Colonic mucosa (tissue), 4 donors: ENCODE measurements around the gene LYPD4. TPM values are rescaled to one million over a fixed set of nuclear protein-coding genes. Genes with fewer than 3 reads are reported as not detected.

Experiments used
- DNase-seq: peaks from one replicate; pipeline ENCODE4 v3.0.0-alpha.2; 2020
- H3K27ac ChIP-seq: fragments of 200-600 bp; one replicate; pipeline ENCODE4 v1.8.0; 2021
- H3K27me3 ChIP-seq: fragments of 200-600 bp; one replicate; pipeline ENCODE4 v1.8.0; 2021
- H3K36me3 ChIP-seq: fragments of 200-600 bp; one replicate; pipeline ENCODE4 v1.8.0; 2021
- H3K4me1 ChIP-seq: fragments of 200-600 bp; one replicate; pipeline ENCODE4 v1.8.0; 2021; ENCODE audit warnings: mild to moderate bottlenecking
- H3K4me3 ChIP-seq: fragments of 200-600 bp; one replicate; pipeline ENCODE4 v1.8.0; 2021
- H3K9ac ChIP-seq, 2 donors: one replicate each; pipeline ENCODE4 v1.7.0; 2013; ENCODE audit warnings: control low read depth in 2 of 2, low read depth in 2 of 2, low read length in 2 of 2
- H3K9me3 ChIP-seq: fragments of 200-600 bp; one replicate; pipeline ENCODE4 v1.8.0; 2021
- CTCF ChIP-seq: fragments of 200-600 bp; IDR thresholded peaks from one replicate; pipeline ENCODE4 v1.8.0; 2022; ENCODE audit warnings: antibody characterized with exemption, mild to moderate bottlenecking
- intact Hi-C: fragments of 100-400 bp; cut with DNase I; formaldehyde crosslinking; loops from one replicate; pipeline ENCODE4 v1.14.1; 2022
- total RNA-seq, 2 donors: library from RNA; stranded (reverse); fragmentation: NEBNext Ultra II Directional in 1 of 2; extraction: Animal tissue kit (Norgen Biotek cat#: 25700) in 1 of 2; gene quantifications; one replicate each; pipeline ENCODE4 v1.2.1, GENCODE V29; 2021
- donor health status: healthy.
- donor health status: DM: no; HTN: no; CAD: no.
- donor health status: DM: no; HTN: no; CAD: no.

LYPD4 gene
- total RNA-seq, 2 donors from 2014 or later: not detected

GRCh38 chr19:41802770-41803169, 41.7 kb downstream of the LYPD4 start:
- Histone ChIP-seq H3K4me1 (peaks cover 4% of the 10 kb centered on the region), H3K27ac (no peak overlapping the region), H3K9ac (no peak overlapping the region), H3K36me3 (no peaks in the 10 kb centered on the region), H3K27me3 (no peaks in the 10 kb centered on the region), H3K9me3 (no peaks in the 10 kb centered on the region), H3K4me3 (no peak overlapping the region)
- no peak for DNase-seq
- intact Hi-C loops: no loop called here
- no peak for TF ChIP-seq CTCF

- no peak for TF ChIP-seq CTCF
- Histone ChIP-seq H3K4me1 (peaks cover 4% of the 10 kb centered on the region), H3K36me3 (no peaks in the 10 kb centered on the region), H3K27me3 (no peaks in the 10 kb centered on the region), H3K9me3 (no peaks in the 10 kb centered on the region), H3K27ac (no peak overlapping the region), H3K4me3 (no peak overlapping the region), H3K9ac (no peak overlapping the region)
- no peak for DNase-seq
- intact Hi-C loops: no loop called here
Observed at GRCh38 chr19:41801792-41802211, 42.7 kb downstream of the LYPD4 start.

DNA sequence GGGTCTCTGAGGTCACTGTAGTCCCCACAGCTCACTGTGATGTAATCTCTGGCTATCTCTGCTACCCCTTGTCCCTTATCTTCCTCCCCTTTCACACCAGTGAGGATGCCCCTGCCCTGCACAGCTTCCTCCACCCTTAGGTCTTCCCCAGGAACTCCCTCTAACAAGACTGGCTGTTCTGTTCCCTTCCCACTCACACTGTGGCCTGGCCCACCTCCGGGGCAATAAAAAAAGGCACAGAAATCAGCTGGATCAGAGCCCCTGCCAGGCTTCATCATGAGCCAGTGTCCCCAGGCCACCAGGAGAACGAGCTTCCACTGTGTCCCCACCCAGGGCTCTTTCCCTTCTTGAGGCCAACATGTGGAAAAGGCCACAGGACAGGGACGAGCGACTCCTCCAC, 43.5 kb downstream of the LYPD4 start:
- DNase-seq: no peak
- Histone ChIP-seq H3K4me3 (no peak overlapping the region), H3K9ac (no peak overlapping the region), H3K4me1 (peaks cover 4% of the 10 kb centered on the region), H3K27me3 (no peaks in the 10 kb centered on the region), H3K27ac (no peak overlapping the region), H3K36me3 (no peaks in the 10 kb centered on the region), H3K9me3 (no peaks in the 10 kb centered on the region)
- TF ChIP-seq CTCF: no peak
- intact Hi-C loops: no loop called here

DNA sequence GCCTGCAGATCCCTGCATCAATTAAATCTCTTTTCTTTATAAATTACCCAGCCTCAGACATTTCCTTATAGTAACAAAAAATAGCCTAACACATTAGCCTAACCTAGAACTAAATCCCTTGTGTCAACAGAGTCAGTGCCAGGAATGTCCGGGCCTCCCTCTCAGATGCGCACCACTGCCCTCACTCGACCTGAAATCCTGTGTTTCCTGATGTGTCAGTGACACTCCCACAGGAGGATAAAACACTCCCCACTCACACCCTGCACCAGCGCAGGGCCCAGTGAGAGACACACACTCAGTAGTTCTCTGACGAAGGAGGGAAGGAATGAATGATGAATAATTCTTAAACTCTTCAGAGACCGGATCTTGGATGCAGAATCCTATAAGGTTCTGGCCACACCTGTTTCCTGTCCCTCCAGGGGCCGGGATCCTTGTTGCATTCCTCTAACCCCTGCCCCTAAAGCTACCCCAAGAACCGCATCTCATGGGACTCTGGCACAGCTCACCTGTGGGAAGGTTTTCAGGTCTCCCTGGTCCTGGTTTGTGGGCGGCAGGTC, 45.0 kb downstream of the LYPD4 start:
- TF ChIP-seq CTCF: no peak
- Histone ChIP-seq H3K36me3 (no peaks in the 10 kb centered on the region), H3K9ac (no peak overlapping the region), H3K4me3 (no peak overlapping the region), H3K9me3 (no peaks in the 10 kb centered on the region), H3K27me3 (no peaks in the 10 kb centered on the region), H3K27ac (no peak overlapping the region), H3K4me1 (peaks cover 4% of the 10 kb centered on the region)
- intact Hi-C loops: no loop called here
- no peak for DNase-seq

GRCh38 chr19:41796901-41797300, 47.6 kb downstream of the LYPD4 start:
- no peak overlapping the region for H3K4me3 ChIP-seq
- DNase-seq: no peak
- no peaks in the 10 kb centered on the region for H3K36me3 ChIP-seq
- H3K9ac ChIP-seq: no peak overlapping the region
- H3K27ac ChIP-seq: no peak overlapping the region
- no peaks in the 10 kb centered on the region for H3K27me3 ChIP-seq
- TF ChIP-seq CTCF: no peak
- H3K4me1 ChIP-seq: no peaks in the 10 kb centered on the region
- intact Hi-C loops: no loop called here
- H3K9me3 ChIP-seq: no peaks in the 10 kb centered on the region
